Measurements from ENCODE around the gene RHPN2.

DNA sequence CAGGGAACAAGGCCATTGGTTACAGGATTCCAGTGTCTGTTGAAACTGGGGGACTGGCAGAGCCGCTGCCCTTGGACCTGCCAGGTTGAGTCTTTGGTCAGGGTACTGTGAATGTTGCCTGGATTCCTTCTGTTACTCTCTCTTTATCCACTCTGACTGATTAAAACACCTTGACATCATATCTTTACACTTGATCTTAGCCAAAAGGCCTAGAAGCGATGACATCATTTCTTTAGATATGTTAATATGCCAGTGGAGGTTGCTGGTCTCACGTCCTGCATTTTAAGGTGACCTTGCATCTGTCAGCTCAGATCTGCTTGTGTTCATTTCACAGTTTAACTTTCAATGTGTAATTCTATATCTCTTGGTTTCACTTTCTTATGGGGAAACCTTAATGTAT is 25.5 kb upstream of the RHPN2 start:
- TF ChIP-seq CTCF (IDR thresholded peaks at IDR 0.05) = no peak
- TF ChIP-seq EP300 (IDR thresholded peaks at IDR 0.05) = no peak

Data from sigmoid colon (tissue), 4 donors.